ENCODE results near the gene COX10.

The COX10 gene

GRCh38 chr17:14245002-14245401, 175.7 kb downstream of the COX10 start:
- no peak for TF ChIP-seq ZC3H10 (CRISPR knock-in tag; IDR thresholded peaks at IDR 0.05)
- TF ChIP-seq ZFP3 (CRISPR knock-in tag; IDR thresholded peaks at IDR 0.05), result no peak
- TF ChIP-seq TCF4 (CRISPR knock-in tag; IDR thresholded peaks at IDR 0.05; ENCODE audit: borderline replicate concordance), result no peak
- TF ChIP-seq RARB (CRISPR knock-in tag; IDR thresholded peaks at IDR 0.05), result no peak
- no peak for TF ChIP-seq ZNF565 (CRISPR knock-in tag; conservative IDR thresholded peaks at IDR 0.05; ENCODE audit: low read depth)
- TF ChIP-seq CSDC2 (CRISPR knock-in tag; IDR thresholded peaks at IDR 0.05), result no peak
- no peak for TF ChIP-seq POU6F1 (CRISPR knock-in tag; IDR thresholded peaks at IDR 0.05; ENCODE audit: borderline replicate concordance, low read depth)
- TF ChIP-seq CSRNP3 (CRISPR knock-in tag; IDR thresholded peaks at IDR 0.05), result no peak
- no peak for TF ChIP-seq ZNF70 (CRISPR knock-in tag; IDR thresholded peaks at IDR 0.05)
- no peak for TF ChIP-seq BACH2 (CRISPR knock-in tag; IDR thresholded peaks at IDR 0.05; ENCODE audit: borderline replicate concordance)
- no peak for TF ChIP-seq PATZ1 (CRISPR knock-in tag; IDR thresholded peaks at IDR 0.05; ENCODE audit: borderline replicate concordance)
- no peak for TF ChIP-seq CREB5 (CRISPR knock-in tag; IDR thresholded peaks at IDR 0.05; ENCODE audit: low read depth)
- no peak for TF ChIP-seq GLIS3 (CRISPR knock-in tag; IDR thresholded peaks at IDR 0.05)
- ATAC-seq, result no peak

- no peak for TF ChIP-seq OSR1 (CRISPR knock-in tag; IDR thresholded peaks at IDR 0.05)
- no peak for TF ChIP-seq CSRNP3 (CRISPR knock-in tag; IDR thresholded peaks at IDR 0.05)
- TF ChIP-seq BACH2 (CRISPR knock-in tag; IDR thresholded peaks at IDR 0.05; ENCODE audit: borderline replicate concordance), result no peak
- TF ChIP-seq PATZ1 (CRISPR knock-in tag; IDR thresholded peaks at IDR 0.05; ENCODE audit: borderline replicate concordance), result no peak
- no peak for ATAC-seq
These were observed 176.3 kb downstream of the COX10 start for GRCh38 chr17:14245629-14246028.
